Natural killer cell (primary cell): ENCODE measurements around the gene CREB1. TPM values are rescaled to one million over a fixed set of nuclear protein-coding genes. Genes with fewer than 3 reads are reported as not detected.

Source experiments
- ATAC-seq, 3 donors: fragments of 150-1000 bp in 2 of 3; fragments of 200-7000 bp in 1 of 3; cut with Tn5 transposase; 1 replicate in 1 of 3; 2 replicates in 2 of 3; pipeline ENCODE4 v1.10.0; 2021; ENCODE audit warnings: mild to moderate bottlenecking in 2 of 3, moderate library complexity in 2 of 3
- DNase-seq, 2 donors: peaks; one replicate each; pipeline versions ENCODE4 v3.0.0 to v3.0.0-alpha.2; 2013 to 2021; ENCODE audit warnings: mixed read lengths in 1 of 2
- H3K27ac ChIP-seq: one replicate; pipeline ENCODE4 v1.5.1; 2013; ENCODE audit warnings: mild to moderate bottlenecking, low read length
- H3K27me3 ChIP-seq: one replicate; pipeline ENCODE4 v1.6.1; 2013; ENCODE audit warnings: low read length; ENCODE audit not compliant: control insufficient read depth, insufficient read depth
- H3K36me3 ChIP-seq: one replicate; pipeline ENCODE4 v1.6.1; 2013; ENCODE audit warnings: low read length; ENCODE audit not compliant: control insufficient read depth, insufficient read depth
- H3K4me1 ChIP-seq: one replicate; pipeline ENCODE4 v1.6.1; 2013; ENCODE audit warnings: low read length; ENCODE audit not compliant: control insufficient read depth, insufficient read depth
- H3K4me3 ChIP-seq: one replicate; pipeline ENCODE4 v1.5.1; 2013; ENCODE audit warnings: low read length
- H3K9me3 ChIP-seq: one replicate; pipeline ENCODE4 v1.6.1; 2013; ENCODE audit warnings: low read length; ENCODE audit not compliant: control insufficient read depth, insufficient read depth
- H3K27ac Mint-ChIP-seq, 2 donors: one replicate each; pipeline ENCODE4 v1.8.0; 2022; ENCODE audit warnings: mild to moderate bottlenecking in 2 of 2, mixed read lengths in 2 of 2, moderate library complexity in 1 of 2
- H3K27me3 Mint-ChIP-seq, 2 donors: one replicate each; pipeline ENCODE4 v1.8.0; 2022; ENCODE audit warnings: low read depth in 2 of 2, mixed read lengths in 2 of 2
- H3K36me3 Mint-ChIP-seq: one replicate; pipeline ENCODE4 v1.8.0; 2022; ENCODE audit warnings: mixed read lengths
- H3K4me1 Mint-ChIP-seq, 2 donors: one replicate each; pipeline ENCODE4 v1.8.0; 2022; ENCODE audit warnings: mixed read lengths in 2 of 2
- H3K4me3 Mint-ChIP-seq: one replicate; pipeline ENCODE4 v1.8.0; 2022; ENCODE audit warnings: mild to moderate bottlenecking, moderate library complexity, mixed read lengths
- H3K9me3 Mint-ChIP-seq, 2 donors: one replicate each; pipeline ENCODE4 v1.8.0; 2022; ENCODE audit warnings: mixed read lengths in 2 of 2
- WGBS: methylation state at CpG from one replicate; pipeline ENCODE4 v1.1.7; 2013; ENCODE audit warnings: missing lambda C conversion rate; ENCODE audit not compliant: insufficient coverage; 5-methylcytosine and 5-hydroxymethylcytosine counted together
- intact Hi-C: fragments of 100-400 bp; cut with micrococcal nuclease; formaldehyde crosslinking; loops from one replicate; pipeline ENCODE4 v1.14.2; 2022
- total RNA-seq, 4 donors: library from RNA; stranded (reverse); fragments of 120-200 nt in 1 of 4; gene quantifications; one replicate each; pipeline versions ENCODE4 v1.2.3 to v1.2.4, GENCODE V29; 2013 to 2022
- TF ChIP-seq, protein P1 (sequence below): fragments of 200-600 bp; IDR thresholded peaks from one replicate; pipeline ENCODE4 v1.8.0; 2022; ENCODE audit warnings: antibody characterized with exemption

The CREB1 gene
- total RNA-seq, 3 donors from 2014 or later (not counting 1 experiment from before 2014, with no cell fraction given): 88.1 to 107 (median 106) TPM

DNA sequence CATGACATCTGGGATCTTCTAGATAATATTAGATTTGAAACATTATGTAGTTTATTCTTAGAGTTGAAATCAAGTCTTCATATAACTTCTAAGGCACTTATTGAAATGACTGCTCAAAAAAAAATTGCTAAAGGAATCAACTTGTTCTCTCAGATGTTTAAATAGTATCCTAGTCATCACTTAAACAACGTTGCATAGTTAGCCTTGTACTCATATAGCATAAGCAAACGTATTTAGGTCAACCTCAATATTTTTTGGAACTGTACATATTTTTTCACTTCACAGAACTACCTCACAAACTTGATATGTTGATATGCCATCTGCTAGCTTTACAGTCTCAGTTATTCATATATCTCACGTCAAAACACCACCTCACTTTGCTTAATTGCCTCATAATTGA lies 47.1 kb upstream of the CREB1 start:
- no peaks in the 10 kb centered on the region for H3K9me3 Mint-ChIP-seq
- H3K9me3 ChIP-seq: no peaks in the 10 kb centered on the region
- intact Hi-C loops: no loop called here
- H3K4me3 Mint-ChIP-seq: no peak overlapping the region
- no peak overlapping the region for H3K27ac Mint-ChIP-seq
- no peak overlapping the region for H3K27ac ChIP-seq
- no peaks in the 10 kb centered on the region for H3K36me3 Mint-ChIP-seq
- peaks cover 0 to 4% of the 10 kb centered on the region in 2 donors for H3K27me3 Mint-ChIP-seq
- peaks cover 4% of the 10 kb centered on the region for H3K4me1 ChIP-seq
- WGBS: 82% methylated on average over 2 of the region's 3 CpGs
- no peaks in the 10 kb centered on the region for H3K4me1 Mint-ChIP-seq
- H3K36me3 ChIP-seq: no peaks in the 10 kb centered on the region
- DNase-seq (no peak), ATAC-seq (no peak)
- no peaks in the 10 kb centered on the region for H3K27me3 ChIP-seq
- no peak overlapping the region for H3K4me3 ChIP-seq
- TF ChIP-seq, protein P1, sequence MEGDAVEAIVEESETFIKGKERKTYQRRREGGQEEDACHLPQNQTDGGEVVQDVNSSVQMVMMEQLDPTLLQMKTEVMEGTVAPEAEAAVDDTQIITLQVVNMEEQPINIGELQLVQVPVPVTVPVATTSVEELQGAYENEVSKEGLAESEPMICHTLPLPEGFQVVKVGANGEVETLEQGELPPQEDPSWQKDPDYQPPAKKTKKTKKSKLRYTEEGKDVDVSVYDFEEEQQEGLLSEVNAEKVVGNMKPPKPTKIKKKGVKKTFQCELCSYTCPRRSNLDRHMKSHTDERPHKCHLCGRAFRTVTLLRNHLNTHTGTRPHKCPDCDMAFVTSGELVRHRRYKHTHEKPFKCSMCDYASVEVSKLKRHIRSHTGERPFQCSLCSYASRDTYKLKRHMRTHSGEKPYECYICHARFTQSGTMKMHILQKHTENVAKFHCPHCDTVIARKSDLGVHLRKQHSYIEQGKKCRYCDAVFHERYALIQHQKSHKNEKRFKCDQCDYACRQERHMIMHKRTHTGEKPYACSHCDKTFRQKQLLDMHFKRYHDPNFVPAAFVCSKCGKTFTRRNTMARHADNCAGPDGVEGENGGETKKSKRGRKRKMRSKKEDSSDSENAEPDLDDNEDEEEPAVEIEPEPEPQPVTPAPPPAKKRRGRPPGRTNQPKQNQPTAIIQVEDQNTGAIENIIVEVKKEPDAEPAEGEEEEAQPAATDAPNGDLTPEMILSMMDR: no peak

DNA sequence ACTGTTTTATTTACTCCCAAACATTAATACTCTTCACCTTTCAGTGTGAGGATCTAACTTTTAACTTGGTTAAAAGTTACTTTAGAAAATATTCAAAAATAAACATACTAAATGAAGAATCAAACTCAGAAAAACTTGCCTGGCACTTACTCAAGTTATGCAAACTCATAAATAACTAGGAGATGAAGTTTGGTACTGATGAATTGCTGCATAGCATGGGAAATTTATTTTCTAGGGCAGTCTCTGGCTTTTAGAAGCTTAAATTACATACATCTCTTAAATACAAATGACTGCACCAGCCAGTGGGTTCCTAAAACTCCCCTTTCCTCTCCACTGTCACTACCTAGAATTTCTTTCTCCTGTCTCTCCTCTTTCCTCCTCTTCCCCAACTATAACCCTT lies 46.7 kb upstream of the CREB1 start:
- TF ChIP-seq, protein P1: no peak
- Mint-ChIP-seq H3K4me3 (no peak overlapping the region), H3K27ac (no peak overlapping the region), H3K4me1 (no peaks in the 10 kb centered on the region), H3K9me3 (no peaks in the 10 kb centered on the region), H3K36me3 (no peaks in the 10 kb centered on the region), H3K27me3 (peaks cover 0 to 4% of the 10 kb centered on the region in 2 donors)
- DNase-seq (no peak), ATAC-seq (no peak)
- no peaks in the 10 kb centered on the region for H3K36me3 ChIP-seq
- no peaks in the 10 kb centered on the region for H3K27me3 ChIP-seq
- no peaks in the 10 kb centered on the region for H3K9me3 ChIP-seq
- no peak overlapping the region for H3K27ac ChIP-seq
- H3K4me1 ChIP-seq: peaks cover 4% of the 10 kb centered on the region
- intact Hi-C loops: no loop called here
- H3K4me3 ChIP-seq: no peak overlapping the region

DNA sequence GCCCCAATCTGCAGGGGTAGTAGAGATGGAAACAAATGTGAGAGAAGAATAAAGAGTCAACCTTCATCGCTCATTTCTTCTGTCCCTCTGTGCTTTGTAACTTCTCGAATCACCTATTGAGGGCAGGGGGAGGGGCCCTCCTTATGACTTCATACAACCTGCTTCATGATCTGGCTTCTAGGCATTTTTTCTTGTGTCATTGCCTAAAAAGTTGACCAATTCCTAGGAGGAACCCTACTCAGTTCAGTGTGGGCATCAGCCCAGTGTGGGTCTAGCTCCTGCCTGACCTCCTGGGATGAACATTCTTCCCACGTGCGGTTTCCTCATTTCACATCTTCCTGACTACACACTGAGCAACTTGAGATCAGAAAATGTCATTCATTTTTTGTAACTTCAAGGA lies 46.3 kb upstream of the CREB1 start:
- DNase-seq: no peak

More for the DNA sequence above, 46.3 kb upstream of the CREB1 start:
- H3K27me3 Mint-ChIP-seq: peaks cover 0 to 4% of the 10 kb centered on the region in 2 donors
- 94% methylated on average over 4 of the region's 4 CpGs for WGBS
- H3K27me3 ChIP-seq: no peaks in the 10 kb centered on the region
- H3K9me3 ChIP-seq: no peaks in the 10 kb centered on the region
- no peaks in the 10 kb centered on the region for H3K36me3 ChIP-seq
- no peak overlapping the region for H3K27ac ChIP-seq
- TF ChIP-seq, protein P1: no peak
- H3K27ac Mint-ChIP-seq: no peak overlapping the region
- H3K4me1 Mint-ChIP-seq: no peaks in the 10 kb centered on the region
- H3K4me3 Mint-ChIP-seq: no peak overlapping the region
- no peaks in the 10 kb centered on the region for H3K9me3 Mint-ChIP-seq
- H3K4me1 ChIP-seq: peaks cover 4% of the 10 kb centered on the region
- no peak overlapping the region for H3K4me3 ChIP-seq
- ATAC-seq: no peak
- intact Hi-C loops: no loop called here
- no peaks in the 10 kb centered on the region for H3K36me3 Mint-ChIP-seq
